ENCODE results near the gene C17orf58.
"Not testable (repeated sequence)": the region's sequence is repeated elsewhere in the genome, so short reads cannot be mapped to it uniquely, and the experiment has no call there.

Gene C17orf58

DNA sequence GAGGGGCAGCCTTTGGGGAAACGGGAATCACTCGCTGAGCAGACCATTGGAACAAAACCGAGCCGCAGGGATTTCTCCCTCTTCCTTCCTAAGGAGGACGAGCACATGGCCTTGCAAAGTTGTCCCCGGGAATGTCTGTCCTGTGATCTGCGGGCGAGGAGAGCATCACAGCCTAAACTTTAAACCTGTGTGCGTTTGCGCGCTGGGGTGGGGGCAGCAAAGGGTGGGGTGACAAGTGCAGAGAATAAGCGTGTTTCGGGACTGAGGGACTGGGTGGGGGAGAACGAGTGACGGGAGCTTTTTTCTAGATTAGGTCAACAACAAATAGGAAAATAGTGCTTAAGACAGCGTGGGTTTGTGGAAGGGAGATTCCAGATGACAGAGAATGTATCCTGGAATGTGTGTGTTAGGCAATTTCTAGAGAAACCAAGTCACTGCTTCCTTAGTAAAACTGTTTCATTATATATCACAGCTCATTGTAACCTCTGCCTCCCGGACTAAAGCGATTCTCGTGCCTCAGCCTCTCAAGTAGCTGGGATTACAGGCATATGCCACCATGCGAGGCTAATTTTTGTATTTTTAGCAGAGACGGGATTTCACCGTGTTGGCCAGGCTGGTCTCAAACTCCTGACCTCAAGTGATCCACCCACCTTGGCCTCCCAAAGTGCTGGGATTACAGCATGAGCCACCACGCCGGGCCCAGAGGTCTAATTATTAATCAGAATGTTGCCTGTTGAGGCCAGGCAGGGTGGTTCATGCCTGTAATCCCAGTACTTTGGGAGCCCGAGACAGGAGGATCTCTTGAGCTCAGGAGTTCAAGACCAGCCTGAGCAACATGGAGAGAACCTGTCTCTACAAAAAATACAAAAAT is at the start of gene C17orf58:
TSS of gene C17orf58 (minus strand) at position 169 of the 871 bp plus-strand sequence. CDS start 271 bp downstream, outside the sequence.
- DNase-seq, result not testable (repeated sequence)

DNA sequence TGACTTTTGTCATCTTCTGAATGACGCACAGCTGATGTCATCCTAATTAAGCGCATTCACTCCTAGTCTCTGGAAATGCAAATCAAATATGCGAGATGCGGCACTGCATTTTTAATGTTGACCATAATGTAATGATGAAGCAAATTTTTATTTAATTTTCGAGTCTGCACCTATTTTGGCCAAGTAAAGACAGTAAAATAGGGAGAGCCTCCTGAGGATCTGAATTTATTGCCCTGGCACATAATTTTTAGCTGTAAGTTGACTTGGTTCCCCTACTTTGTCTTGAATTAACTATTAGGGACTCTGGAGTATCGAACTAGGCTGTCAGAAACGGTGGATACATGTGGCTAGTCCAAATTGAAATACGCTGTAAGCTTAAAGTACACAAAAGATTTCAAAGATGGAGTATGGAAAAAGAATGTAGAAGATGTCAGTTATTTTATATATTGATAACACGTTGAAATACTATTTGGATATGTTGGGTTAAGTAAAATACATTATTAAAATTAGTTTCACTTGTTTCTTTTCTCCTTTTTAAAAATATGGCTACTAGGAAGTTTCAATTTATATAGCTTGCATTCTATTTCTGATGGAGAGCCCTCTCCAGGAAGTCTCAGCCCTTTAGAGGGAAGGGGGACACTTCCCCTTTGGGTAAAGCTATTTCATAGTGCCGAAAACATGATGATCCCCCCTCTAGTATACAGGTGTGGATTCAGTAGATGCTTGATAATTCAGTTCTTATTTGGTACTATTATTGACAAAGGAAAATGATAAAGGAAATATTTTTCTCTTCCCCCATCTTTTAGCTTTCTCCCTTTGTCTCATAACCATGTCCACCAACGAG is 40.3 kb upstream of the C17orf58 start:
- peak; percentile 5 for DNase-seq

DNA sequence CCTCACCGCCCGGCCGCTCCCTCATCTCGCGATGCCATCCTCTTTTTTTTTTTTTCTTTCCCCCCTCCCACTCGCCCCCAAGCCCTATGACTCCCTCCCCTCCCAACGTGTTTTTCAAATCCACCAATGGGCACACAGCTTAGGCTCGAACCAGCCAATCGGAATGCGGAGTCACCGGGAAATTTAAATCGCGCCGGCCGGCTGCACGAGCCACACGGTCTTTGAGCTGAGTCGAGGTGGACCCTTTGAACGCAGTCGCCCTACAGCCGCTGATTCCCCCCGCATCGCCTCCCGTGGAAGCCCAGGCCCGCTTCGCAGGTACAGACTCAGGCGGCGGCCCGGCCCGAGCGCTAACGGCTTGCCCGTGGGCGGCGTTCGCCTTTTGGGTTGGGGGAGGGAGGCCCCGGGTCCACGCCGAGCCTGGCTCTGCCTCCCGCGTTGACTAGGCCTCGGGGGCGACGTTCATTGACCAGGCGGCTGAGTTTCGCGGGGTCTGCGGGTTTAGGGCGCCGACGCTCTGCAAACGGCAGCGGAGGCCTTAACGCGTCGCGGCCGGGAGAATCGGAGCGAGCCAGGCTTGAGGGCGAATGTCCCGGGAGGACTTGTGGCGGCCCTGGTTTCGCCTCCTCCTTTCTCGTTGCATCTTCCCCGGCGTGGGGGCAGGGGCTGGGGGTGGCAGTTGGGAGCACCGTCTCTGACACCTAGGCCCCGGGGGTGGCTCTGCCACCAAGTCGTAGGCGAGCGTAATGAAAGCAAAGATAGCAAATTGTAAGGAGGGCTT is 39.4 kb upstream of the C17orf58 start, which contains the start of gene KPNA2:
TSS of gene KPNA2 (plus strand) at position 213 of the 781 bp plus-strand sequence. CDS start 1,398 bp downstream, outside the sequence.
- DNase-seq, result peak; percentile 99

DNA sequence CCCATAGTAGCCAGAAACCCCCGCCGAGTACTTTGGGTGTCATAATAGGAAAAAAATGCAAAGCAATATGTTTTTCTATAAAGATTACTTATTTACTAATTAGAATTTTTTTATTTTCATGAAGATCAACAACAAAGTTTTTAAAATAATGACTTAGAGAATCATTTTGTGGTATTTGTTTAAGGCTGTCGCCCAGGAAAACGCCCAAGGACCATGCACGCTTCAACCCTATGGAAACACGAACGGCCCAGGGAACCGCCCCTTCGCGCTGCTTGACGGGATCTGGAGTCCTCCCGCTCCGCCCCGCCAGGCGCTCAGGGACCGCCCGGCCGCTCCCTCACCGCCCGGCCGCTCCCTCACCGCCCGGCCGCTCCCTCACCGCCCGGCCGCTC is 38.9 kb upstream of the C17orf58 start:
- peak; percentile 99 for DNase-seq

DNA sequence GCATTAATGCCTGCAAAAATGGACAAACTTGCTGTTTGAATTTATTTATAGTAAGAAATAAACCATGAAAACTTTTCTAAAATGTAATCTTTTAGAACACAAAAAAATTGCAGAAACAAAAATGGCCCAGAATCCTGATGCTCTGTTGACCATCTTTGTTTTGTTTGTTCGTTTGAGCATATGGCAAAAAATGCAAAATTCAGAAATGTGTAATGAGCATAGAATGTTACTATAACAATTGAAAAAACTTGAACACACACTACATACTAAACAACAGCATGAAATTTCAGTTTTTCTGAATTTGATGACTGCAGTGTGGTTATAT is 38.1 kb upstream of the C17orf58 start:
- no peak for DNase-seq

DNA sequence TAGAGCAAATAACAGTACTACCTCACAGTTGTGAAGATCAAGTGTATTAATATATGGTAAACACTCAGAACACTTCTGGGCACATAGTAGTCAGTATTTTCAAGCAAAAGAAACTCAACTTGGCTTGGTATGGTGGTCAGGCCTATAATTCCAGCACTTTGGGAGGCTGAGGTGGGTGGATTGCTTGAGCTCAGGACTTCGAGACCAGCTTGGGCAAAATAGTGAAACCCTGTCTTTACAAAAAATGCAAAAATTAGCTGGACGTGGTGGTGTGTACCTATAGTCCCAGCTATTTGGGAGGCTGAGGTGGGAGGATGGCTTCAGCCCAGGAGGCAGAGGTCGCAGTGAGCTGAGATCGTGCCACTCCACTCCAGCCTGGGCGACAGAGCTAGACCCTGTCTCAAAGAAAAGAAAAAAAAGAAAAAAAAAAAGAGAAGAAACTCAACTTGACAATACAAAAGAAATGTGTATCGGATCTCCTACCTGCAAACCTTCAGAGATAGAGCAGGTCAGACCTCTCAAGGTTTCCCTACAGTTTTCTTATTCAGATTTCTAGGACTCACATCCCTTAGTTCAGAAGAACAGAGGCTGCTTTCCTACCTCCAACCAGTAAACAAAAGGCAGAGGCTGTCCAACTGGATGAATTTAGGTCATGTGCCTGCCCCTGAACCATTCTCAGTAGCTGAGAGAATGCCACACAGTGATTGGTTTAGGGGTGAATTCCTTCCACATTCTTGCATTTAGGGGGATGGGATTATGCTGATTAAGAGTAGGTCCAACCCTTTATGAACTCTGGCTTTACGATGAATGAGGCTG is 37.6 kb upstream of the C17orf58 start:
- peak; percentile 10 for DNase-seq

DNA sequence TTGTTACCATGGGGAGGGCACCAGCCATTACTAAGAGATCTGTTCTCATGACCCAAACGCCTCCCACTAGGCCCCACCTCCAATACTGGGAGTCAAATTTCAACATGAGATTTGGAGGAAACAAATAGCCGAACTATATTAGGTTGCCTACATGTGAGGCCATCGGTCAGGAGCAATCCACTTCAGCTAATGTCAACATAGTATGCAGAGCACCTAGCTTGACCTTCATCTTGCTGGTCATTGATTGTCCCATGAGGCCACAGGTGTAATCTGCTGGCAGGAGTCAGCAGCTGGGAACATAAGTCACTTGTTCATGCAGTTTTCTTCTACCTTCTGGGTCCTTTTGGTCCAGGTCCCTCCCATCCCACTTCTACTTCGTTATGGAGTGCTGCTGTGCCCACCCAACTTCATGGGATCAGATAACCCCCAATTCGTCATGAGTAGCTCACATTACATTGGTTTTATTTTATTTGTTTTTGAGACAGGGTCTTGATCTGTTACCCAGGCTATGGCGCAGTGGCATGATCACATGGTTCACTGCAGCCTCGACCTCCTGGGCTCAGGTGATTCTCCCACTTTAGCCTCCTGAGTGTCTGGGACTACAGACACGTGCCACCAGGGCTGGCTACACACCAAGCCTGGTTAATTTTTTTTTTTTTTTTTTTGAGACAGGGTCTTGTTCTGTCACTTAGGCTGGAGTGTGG is 33.4 kb upstream of the C17orf58 start:
- no peak for DNase-seq

DNA sequence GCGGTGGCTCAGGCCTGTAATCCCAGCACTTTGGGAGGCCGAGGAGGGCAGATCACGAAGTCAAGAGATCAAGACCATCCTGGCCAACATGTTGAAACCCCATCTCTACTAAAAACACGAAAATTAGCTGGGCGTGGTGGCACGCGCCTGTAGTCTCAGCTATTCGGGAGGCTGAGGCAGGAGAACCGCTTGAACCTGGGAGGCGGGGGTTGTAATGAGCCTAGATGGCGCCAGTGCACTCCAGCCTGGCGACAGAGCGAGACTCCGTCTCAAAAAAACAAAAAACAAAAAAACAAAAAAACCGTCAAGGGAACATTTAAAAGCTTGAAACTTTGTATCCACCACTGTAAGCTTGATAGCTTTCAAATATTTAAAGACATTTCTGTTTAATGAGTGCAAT is 26.3 kb upstream of the C17orf58 start:
- not testable (repeated sequence) for DNase-seq

DNA sequence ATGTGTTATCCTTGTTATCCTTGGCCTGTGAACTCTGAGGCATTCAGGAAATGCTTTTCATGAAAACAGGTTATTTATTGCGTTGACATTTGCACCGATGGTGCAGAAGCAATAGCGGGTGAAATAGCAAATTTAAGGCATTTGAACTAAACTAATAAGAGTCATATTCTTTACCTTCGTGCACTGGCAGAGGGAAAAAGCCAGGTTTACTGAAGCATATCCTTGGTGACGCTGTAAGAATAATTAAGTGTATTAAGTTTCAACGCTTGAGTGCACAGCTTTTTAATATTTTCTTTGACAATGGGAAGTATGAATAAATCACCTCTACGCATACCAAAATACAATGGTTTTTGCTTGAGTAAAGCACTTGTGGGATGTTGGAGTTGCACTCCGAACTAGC is 25.7 kb upstream of the C17orf58 start:
- no peak for DNase-seq

DNA sequence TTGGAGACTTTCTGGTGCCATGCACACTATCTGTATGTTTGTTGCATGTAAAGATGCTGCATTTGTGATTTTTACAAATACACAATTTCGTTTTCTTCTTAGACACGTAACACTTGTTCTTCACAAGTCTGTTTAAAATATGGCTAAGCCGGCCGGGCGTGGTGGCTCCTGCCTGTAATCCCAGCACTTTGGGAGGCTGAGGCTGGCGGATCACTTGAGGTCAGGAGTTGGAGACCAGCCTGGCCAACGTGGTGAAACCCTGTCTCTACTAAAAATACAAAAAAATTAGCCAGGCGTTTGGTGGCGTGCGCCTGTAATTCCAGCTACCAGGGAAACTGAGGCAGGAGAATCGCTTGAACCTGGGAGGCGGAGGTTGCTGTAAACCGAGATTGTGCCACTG is 24.5 kb upstream of the C17orf58 start:
- DNase-seq, result not testable (repeated sequence)

DNA sequence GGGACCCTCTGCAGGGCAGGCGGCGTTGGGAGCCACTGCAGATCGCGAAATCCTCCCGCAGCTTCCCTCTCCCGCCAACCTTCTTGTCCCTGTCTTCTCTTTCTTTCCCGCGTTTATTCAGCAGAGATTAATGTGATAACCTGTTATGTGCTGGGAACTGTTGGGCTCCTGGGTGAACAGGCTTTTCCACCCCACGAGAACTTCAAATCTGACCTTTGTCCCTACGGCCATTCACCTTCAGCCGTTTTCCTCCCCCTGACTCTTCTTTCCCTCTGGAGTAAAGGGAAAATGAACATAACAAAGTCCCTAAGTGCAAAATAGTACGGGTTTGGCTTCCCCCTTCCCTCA is 24.1 kb upstream of the C17orf58 start:
- no peak for DNase-seq

DNA sequence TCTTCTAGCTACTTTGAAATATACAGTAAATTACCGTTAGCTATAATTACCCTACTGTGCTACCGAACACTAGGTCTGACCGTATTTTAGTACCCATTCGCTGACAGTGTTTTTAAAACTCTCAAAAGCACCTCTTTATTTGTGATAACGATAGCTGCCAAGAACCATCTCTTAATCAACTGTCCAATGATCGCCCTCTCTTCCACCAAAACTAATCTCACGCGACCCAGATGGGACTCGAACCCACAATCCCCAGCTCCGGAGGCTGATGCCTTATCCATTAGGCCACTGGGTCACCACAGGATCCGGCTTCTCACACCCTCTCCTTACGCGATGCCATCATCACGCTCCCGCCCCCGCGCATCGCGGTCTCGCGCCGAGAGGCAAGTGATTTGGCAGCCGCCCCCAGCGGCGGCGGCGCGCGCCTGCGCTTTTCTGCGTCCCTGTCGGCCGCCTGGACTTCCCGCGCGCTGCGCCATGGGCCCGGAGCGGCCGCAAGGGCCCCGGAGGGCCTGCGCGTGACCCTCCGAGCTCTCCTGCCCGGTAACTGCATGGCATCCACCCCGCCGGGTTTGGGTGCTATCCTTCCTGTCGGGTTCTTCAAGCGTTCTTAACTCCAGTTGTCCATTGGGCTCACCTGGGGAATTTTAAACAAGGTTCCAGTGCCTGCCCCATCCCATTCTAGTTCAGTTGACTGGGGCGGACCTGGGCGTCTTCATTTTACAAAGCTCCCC is 23.6 kb upstream of the C17orf58 start:
- peak; percentile 93 for DNase-seq

DNA sequence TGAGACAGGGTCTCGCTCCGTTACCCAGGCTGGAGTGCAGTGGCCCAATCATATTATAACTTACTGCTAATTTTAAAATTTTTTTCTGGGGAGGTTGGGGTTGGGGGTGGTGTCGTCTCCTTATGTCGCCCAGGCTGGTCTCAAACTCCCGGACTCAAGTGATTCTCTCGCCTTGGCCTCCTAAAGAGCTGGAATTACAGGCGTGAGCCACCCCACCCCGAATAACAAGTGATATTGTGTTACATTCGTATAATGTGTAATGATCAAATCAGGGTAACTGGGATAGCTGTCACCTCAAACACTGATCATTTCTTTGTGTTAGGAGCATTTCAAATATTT is 23.0 kb upstream of the C17orf58 start:
- DNase-seq, result no peak

DNA sequence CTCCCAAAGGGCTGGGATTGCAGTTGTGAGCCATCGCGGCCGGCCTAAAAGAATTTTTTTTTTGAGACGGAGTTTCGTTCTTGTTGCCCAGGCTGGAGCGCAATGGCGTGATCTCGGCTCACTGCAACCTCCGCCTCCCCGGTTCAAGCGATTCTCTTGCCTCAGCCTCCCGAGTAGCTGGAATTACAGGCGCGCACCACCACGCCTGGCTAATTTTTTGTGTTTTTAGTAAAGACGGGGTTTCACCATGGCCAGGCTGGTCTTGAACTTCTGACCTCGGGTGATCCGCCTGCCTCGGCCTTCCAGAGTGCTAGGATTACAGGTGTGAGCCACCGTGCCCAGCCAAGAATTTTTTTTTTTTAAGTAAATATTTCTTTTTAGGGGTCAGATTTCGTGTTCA is 22.2 kb upstream of the C17orf58 start:
- not testable (repeated sequence) for DNase-seq

DNA sequence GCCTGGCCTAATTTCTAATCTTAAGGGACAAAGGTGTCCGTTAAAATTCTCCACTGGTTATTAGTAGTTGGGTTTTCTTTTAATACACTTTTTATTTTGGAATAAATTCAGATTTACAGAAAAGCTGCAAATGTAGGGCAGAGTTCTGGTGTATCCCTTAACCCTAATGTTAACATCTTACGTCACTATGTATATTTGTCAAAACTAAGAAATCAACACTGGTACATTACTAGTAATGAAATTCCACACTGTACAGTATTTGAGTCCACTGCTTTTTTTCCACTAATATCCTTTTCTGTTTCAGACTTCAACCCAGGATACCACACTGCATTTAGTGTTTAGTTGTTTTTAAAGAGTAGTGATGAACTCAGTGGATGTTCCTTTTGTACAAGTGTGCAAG is 20.6 kb upstream of the C17orf58 start:
- DNase-seq, result no peak

DNA sequence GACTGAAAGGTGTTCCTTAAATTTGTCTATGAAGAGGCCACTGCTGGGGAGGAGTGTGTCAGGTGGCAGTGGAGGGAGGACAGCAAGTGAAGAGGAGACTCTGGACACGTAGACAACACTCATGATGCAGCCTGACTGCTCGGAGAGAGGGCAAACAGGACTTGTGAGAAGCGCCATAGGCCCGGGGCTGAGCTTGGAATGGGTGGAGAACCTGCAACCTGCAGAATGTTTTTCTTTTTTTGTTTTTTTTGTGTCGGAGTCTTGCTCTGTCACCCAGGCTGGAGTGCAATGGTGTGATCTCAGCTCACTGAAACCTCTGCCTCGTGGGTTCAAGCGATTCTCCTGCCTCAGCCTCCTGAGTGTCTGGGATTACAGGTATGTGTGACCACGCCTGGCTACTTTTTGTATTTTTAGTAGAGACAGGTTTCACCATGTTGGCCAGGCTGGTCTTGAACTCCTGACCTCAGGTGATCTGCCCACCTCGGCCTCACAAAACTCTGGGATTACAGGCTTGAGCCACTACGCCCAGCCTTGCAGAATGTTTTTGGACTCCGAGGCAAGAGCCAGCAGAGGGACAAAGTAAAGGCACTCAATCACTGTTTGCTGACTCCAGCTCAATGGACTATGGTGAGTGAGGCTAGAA is 18.9 kb upstream of the C17orf58 start:
- DNase-seq, result no peak

DNA sequence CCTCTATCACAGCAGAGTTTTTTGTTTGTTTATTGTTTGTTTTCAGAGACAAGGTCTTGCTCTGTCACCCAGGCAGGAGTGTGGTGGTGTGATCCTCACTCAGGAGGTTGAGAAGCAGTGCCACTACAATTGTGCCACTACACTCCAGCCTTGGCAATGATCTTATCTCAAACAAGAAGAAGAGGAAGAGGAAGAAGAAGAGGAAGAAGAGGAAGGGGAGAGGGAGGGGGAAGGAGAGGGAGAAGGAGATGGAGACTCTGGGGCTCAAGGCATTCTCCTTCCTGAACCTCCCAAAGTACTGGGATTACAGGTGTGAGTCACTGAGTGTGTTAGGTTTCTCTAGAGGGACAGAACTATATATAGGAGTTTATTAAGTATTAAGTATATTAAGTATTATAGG is 17.1 kb upstream of the C17orf58 start:
- DNase-seq, result no peak

DNA sequence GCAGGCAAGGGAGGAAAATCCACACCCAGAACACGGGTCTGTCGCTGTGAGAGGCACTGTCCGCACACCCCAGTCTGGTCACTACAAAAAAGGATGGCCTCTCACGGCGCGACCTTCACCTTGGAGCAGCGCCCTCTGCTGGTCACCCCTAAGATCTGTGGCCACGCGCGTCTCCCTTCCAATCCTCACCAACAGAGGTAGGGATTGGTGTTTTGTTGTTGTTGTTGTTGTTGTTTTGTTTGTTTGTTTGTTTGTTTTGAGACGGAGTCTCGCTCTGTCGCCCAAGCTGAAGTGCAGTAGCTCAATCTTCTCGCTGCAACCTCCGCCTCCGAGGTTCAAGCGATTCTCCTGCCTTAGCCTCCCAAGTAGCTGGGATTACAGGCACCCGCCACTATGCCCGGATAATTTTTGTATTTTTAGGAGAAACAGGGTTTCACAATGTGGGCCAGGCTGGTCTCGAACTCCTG is 15.0 kb upstream of the C17orf58 start:
- no peak for DNase-seq

DNA sequence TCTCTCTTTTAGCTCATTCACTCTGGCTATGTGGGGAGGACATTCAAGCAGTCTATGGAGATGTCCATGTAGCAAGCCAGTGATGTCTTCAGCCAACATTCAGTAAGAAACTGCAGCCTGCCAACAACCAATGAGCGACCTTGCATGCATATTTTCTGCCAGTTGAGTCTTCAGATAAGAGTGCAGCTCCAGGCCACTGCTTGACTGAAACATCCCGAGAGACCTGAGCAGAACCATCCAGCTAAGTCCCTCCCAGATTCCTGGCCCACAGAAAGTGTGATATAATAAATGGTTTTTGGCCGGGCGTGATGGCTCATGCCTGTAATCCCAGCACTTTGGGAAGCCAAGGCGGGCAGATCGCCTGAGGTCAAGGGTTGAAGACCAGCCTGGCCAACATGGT is 10.5 kb upstream of the C17orf58 start:
- no peak for DNase-seq

DNA sequence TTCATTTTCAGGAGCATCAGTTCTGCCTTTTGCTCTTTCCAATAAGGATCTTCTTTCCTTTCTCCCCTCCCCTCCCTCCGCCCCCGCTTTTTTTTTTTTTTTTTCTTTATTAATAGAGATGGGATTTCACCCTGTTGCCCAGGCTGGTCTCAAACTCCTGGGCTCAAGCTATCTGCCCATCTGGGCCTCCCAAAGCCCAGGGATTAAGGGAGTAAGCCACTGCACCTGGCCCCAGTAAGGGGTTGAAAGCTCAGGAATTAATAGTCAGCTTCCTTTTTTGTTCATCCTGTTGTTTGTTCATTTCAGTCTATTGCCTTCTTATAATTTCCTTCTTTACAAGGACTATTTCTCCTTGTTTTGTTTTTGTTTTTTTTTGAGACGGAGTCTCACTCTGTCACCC is 7.9 kb upstream of the C17orf58 start:
- no peak for DNase-seq
